SJCRH30 (cell line): ENCODE data around the gene POLR3C. TPM values are rescaled to one million over a fixed set of nuclear protein-coding genes. Genes with fewer than 3 reads are reported as not detected.
"Not testable (repeated sequence)": the region's sequence is repeated elsewhere in the genome, so short reads cannot be mapped to it uniquely, and the experiment has no call there.

Experiments
- DNase-seq, 2 experiments: peaks; one replicate each; pipeline ENCODE4 v3.0.0-alpha.2; 2015 to 2020
- H3K27ac ChIP-seq: fragments of 250-450 bp; sonication (Bioruptor Pico); 2 replicates; pipeline ENCODE4 v1.5.1; 2020; ENCODE audit warnings: mild to moderate bottlenecking, moderate library complexity
- H3K27me3 ChIP-seq: fragments of 250-450 bp; sonication (Bioruptor Pico); 2 replicates; pipeline ENCODE4 v1.5.1; 2020; ENCODE audit warnings: mild to moderate bottlenecking, moderate library complexity
- H3K36me3 ChIP-seq: fragments of 250-450 bp; sonication (Bioruptor Pico); 2 replicates; pipeline ENCODE4 v1.5.1; 2020; ENCODE audit warnings: mild to moderate bottlenecking, moderate library complexity
- H3K4me1 ChIP-seq: fragments of 250-450 bp; sonication (Bioruptor Pico); 2 replicates; pipeline ENCODE4 v1.5.1; 2020; ENCODE audit warnings: mild to moderate bottlenecking, moderate library complexity
- H3K4me3 ChIP-seq: fragments of 250-450 bp; sonication (Bioruptor Pico); 2 replicates; pipeline ENCODE4 v1.5.1; 2020; ENCODE audit warnings: mild to moderate bottlenecking, moderate library complexity
- H3K9me3 ChIP-seq: fragments of 250-450 bp; sonication (Bioruptor Pico); replicated peaks from 2 replicates; pipeline ENCODE4 v1.5.1; 2020; ENCODE audit warnings: mild to moderate bottlenecking, moderate library complexity
- total RNA-seq: library from RNA; depleted of rRNA; stranded (reverse); fragments of >200 nt; shearing (Covaris generic); gene quantifications from 2 replicates; pipeline ENCODE4 v1.2.3, GENCODE V29; 2014; rRNA removed

Gene POLR3C, protein sequence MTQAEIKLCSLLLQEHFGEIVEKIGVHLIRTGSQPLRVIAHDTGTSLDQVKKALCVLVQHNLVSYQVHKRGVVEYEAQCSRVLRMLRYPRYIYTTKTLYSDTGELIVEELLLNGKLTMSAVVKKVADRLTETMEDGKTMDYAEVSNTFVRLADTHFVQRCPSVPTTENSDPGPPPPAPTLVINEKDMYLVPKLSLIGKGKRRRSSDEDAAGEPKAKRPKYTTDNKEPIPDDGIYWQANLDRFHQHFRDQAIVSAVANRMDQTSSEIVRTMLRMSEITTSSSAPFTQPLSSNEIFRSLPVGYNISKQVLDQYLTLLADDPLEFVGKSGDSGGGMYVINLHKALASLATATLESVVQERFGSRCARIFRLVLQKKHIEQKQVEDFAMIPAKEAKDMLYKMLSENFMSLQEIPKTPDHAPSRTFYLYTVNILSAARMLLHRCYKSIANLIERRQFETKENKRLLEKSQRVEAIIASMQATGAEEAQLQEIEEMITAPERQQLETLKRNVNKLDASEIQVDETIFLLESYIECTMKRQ
- total RNA-seq: 27.4 and 28.5 TPM in 2 replicates

DNA sequence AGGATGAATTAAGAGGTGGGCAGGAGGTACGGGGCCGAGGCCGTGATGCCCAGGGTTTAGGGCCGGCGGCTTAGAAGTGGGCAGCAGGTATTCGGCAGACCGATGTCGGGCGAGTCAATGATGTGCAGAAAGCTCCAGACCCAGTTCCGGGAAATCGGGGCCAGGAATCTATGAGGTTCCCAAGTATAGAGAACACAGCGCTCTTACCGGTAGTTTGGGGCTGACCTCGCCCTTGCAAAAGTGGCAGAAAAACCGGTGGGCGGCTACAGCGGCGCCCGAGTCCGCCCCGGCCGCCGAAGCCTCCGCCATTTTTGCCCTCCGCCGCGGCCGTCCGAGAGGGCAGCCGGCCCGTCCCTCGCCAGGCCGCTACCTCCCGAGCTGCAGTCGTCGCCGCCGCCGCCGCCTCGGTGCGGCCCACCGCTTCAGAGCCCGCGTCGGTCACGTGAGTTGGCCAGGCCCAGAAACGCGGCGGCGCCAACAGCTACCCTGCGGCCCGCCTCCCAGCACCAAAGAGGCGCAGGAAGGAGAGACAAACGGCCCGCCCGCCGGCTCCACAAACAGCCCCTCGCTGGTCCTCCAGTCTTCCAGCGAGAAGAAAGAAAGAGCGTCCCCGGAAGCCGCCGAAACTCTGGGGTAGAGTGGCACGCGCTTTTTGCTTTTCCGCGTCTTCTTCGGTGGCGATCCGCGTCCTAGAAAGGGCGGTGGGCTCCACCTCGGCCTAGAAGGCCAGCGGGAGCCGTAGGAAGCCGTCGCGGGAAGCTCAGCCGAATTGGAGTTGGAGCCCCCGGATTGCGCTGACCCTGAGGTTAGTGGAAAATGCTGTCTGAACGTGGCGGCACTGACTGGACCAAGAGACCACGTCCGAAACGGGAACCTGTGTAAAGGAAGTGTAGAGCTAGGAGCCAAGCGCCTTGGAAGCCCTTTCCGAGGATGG is at the start of gene POLR3C, which contains the start of gene RNF115:
Gene POLR3C, plus strand, starts transcription at position 636 of the 934 bp plus-strand sequence. CDS start 1,577 bp downstream, outside the sequence.
Gene RNF115, minus strand, starts transcription at position 531 of the 934 bp plus-strand sequence. Its CDS starts 222 bp downstream, at position 309.
- Histone ChIP-seq H3K36me3 (peaks cover 26% of the 10 kb centered on the region), H3K4me3 (peak within 1 kb of the TSS; percentile 90), H3K27ac (peak within 1 kb of the TSS; percentile 80), H3K27me3 (no peaks in the 10 kb centered on the region), H3K9me3 (no peaks in the 10 kb centered on the region), H3K4me1 (no peaks in the 10 kb centered on the region)
- peak; percentile 92 to 93 for DNase-seq

DNA sequence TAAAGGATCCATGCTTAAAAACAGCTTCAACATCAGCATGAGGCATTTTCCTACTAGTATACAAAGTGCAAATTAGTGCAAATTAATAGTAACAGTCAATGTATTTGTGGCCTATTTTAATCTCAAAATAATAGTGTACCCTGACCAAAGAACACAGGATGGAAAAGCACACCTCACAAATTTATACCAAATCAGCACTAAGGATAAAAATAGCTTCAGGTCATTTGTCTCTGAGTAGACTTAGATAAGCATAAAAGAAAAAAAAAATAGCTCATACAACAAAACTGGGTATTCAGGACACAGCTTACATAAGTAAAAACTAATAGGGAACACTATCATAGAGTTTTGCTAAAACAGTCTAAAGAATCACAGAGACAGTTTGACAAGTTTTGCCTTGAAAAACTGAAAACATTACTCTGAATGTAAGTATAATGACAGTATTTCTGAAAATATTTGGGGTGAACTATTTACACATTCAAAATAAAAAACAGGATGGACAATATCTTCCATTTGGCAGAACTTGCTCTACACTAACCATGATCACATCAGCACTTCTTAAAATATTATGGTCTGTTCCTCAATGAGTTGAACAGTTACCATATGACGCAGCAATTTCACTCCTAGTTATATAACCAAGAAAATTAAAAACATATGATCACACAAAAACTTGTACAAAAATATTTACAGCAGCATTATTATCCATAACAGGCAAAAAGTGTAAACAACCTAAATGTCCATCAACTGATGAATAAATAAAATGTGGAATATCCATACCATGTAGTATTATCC is 46.4 kb upstream of the POLR3C start:
- no peaks in the 10 kb centered on the region for H3K27me3 ChIP-seq
- H3K36me3 ChIP-seq: no peaks in the 10 kb centered on the region
- no peak for DNase-seq
- no peak overlapping the region for H3K27ac ChIP-seq
- H3K4me1 ChIP-seq: no peaks in the 10 kb centered on the region
- no peak overlapping the region for H3K4me3 ChIP-seq
- H3K9me3 ChIP-seq: no peaks in the 10 kb centered on the region

DNA sequence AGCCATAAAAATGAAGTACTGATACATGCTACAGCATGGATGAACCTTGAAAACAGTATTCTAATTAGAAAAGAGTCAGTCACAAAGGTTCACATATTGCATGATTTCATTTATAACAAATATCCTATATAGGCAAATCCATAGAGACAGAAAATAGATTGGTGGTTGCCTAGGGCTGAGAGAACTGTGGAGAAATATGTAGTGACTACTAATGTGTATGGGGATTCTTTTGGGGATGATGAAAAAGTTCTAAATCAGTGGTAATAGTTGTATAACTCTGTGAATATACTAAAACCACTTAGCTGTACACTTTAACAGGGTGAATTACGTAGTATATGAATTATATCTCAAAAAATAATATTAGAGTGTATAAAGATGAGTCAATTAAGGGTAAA is 45.9 kb upstream of the POLR3C start:
- Histone ChIP-seq H3K27me3 (no peaks in the 10 kb centered on the region), H3K9me3 (no peaks in the 10 kb centered on the region), H3K4me3 (no peak overlapping the region), H3K27ac (no peak overlapping the region), H3K4me1 (no peaks in the 10 kb centered on the region), H3K36me3 (no peaks in the 10 kb centered on the region)
- DNase-seq: no peak

DNA sequence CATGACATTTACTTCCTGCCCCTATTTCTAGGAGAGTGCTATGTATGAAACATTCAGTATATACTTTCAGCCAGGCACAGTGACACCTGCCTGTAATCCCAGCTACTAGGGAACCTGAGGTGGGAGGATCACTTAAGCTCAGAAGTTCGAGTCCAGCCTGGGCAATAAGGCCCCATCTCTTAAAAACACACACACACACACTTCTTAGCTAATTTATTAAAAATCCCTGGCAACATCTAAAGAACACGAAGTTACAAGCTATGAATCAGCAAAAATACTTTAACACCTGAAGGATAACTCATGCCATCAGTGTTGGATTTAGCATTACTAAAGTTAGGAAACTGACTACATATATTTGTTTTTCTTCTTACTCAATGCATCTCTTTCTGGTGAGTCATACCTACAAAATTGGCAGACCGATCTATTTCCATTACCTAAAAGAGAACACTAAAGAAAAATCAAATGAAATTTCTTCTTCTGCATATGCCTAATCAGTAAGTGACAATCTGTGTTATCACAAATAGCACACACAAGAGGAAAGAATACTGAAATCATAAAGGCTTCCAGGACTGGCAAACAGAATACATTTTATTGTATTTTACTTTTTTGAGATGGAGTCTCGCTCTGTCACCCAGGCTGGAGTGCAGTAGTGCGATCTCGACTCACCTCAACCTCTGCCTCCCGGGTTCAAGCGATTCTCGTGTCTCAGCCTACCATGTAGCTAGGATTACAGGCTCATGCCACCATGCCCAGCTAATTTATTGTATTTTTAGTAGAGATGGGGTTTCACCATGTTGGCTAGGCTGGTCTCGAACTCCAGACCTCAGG is 41.5 kb upstream of the POLR3C start:
- no peaks in the 10 kb centered on the region for H3K27me3 ChIP-seq
- H3K4me1 ChIP-seq: no peaks in the 10 kb centered on the region
- no peaks in the 10 kb centered on the region for H3K9me3 ChIP-seq
- DNase-seq: no peak
- H3K36me3 ChIP-seq: 0 out of 2 replicates have a peak, but pooled peaks cover 2% of the 10 kb centered on the region
- H3K27ac ChIP-seq: no peak overlapping the region
- no peak overlapping the region for H3K4me3 ChIP-seq

DNA sequence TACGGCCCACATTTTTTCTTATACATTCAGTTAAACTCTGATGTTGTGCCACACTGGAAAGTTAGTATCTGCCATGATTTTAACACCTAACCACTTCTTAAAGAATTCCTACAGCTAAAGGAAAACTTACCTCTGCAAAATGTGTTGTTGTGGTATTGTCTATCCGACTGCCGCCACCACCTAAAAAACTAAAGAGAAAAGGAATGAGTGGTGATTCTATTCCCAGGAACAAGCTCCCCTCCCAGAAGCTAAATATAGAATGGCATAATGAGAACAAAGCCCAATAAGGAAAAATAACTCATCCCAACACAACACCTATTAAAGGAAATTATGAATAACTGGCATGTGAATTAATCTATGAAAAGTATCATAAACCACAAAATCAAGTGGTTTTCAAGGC is 39.6 kb upstream of the POLR3C start:
- no peak overlapping the region for H3K27ac ChIP-seq
- H3K9me3 ChIP-seq: no peaks in the 10 kb centered on the region
- H3K27me3 ChIP-seq: no peaks in the 10 kb centered on the region
- no peaks in the 10 kb centered on the region for H3K4me1 ChIP-seq
- DNase-seq: no peak
- H3K36me3 ChIP-seq: 0 out of 2 replicates have a peak, but pooled peaks cover 2% of the 10 kb centered on the region
- H3K4me3 ChIP-seq: no peak overlapping the region

DNA sequence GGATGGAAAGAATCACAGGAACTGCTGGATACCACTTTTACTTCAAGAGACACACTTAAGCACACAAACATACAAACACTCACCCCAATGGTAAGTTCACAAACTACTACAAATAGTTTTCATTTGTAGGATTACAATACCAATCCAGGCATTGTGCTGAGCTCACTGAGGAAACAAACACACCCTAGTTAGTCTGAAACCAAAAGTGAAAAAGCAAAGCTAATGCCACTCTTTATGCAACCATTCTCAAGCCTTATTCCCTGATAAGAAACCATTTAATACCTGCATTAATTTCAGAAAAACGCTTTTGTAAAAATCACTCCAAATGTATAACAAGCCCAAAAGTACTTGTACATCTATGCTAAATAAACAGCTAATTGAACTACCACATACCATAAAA is 38.5 kb upstream of the POLR3C start:
- no peaks in the 10 kb centered on the region for H3K27me3 ChIP-seq
- no peaks in the 10 kb centered on the region for H3K4me1 ChIP-seq
- H3K4me3 ChIP-seq: no peak overlapping the region
- no peak overlapping the region for H3K27ac ChIP-seq
- H3K36me3 ChIP-seq: 0 out of 2 replicates have a peak, but pooled peaks cover 2% of the 10 kb centered on the region
- no peak for DNase-seq
- H3K9me3 ChIP-seq: no peaks in the 10 kb centered on the region

DNA sequence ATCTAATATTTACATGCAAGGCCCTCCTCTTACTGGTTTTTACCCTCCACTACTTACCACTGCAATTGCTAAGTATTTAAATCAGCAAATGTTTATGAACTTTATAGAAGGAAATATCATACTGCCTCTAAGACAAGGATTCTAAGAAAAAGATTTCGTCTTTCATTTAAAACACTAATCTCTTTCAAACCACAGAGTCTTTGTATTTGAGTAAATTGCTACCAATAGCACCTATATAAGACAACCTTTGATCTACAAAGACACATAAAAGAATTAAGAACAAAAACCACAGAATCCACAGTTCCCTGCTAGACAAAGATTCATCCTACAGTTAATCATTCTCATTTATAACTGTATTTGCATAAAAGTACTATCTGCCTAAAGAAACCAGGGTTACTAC is 37.7 kb upstream of the POLR3C start:
- DNase-seq: no peak
- no peak overlapping the region for H3K27ac ChIP-seq
- H3K4me3 ChIP-seq: no peak overlapping the region
- H3K4me1 ChIP-seq: no peaks in the 10 kb centered on the region
- no peaks in the 10 kb centered on the region for H3K27me3 ChIP-seq
- no peaks in the 10 kb centered on the region for H3K9me3 ChIP-seq
- H3K36me3 ChIP-seq: 0 out of 2 replicates have a peak, but pooled peaks cover 2% of the 10 kb centered on the region

DNA sequence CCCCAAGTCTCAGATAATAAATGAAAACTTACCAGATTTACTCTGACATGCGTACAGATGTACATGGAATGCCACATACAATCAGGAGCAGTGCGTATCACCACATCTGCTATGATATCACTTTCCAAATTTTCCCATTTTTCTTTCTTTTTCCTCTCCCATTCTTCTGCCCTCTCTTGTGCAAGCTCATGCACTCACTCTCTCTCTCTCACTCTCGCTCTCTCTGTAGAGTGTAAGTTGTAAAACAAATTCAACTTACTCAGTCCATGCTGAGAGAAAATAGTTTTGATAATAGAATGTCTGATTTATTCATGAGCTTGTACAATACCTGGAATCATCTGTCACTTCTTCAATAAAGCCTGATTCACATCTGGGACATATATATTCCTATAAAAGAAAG is 35.4 kb upstream of the POLR3C start:
- Histone ChIP-seq H3K9me3 (no peaks in the 10 kb centered on the region), H3K4me3 (no peak overlapping the region), H3K27me3 (no peaks in the 10 kb centered on the region), H3K27ac (no peak overlapping the region), H3K4me1 (no peaks in the 10 kb centered on the region), H3K36me3 (no peaks in the 10 kb centered on the region)
- DNase-seq: no peak

DNA sequence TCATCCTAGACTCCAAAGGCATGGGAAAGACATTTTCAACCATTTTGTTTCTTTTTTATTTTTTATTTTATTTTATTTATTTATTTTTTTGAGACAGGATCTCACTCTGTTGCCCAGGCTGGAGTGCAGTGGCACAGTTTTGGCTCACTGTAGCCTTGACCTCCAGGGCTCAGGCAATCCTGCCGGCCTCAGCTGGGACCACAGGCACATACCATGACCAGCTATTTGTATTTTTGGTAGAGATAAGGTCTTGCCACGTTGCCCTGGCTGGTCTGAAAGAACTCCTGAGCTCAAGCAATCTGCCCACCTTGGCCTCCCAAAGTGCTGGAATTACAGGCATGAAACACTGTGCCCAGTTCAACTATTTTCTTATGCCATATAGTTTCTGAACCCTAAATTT is 32.1 kb upstream of the POLR3C start:
- not testable (repeated sequence) for H3K36me3 ChIP-seq, DNase-seq, H3K27me3 ChIP-seq, H3K4me3 ChIP-seq, H3K27ac ChIP-seq, H3K4me1 ChIP-seq, H3K9me3 ChIP-seq

DNA sequence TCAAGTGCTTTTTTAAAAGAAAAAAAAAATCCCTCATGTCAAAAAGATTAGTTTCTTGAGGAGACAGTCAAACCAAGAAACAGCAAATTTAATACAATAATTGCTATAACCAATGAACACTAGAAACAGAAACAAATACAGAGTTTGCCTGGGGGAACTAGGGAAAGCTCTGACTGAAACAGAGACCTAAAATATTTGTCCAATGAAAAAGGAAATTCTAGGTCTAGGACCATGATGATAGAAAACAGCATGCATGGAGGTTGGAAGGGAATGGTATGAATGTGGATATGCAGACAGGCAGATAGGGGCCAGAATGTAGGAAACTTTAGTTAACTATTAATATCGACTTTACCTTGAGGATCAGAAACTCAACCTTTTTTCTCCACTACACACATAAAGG is 31.5 kb upstream of the POLR3C start:
- H3K27me3 ChIP-seq: no peaks in the 10 kb centered on the region
- DNase-seq: no peak
- H3K27ac ChIP-seq: no peak overlapping the region
- no peak overlapping the region for H3K4me3 ChIP-seq
- H3K36me3 ChIP-seq: no peaks in the 10 kb centered on the region
- H3K9me3 ChIP-seq: peaks cover 5% of the 10 kb centered on the region; the same call in 1 of the 2 replicates
- no peaks in the 10 kb centered on the region for H3K4me1 ChIP-seq

DNA sequence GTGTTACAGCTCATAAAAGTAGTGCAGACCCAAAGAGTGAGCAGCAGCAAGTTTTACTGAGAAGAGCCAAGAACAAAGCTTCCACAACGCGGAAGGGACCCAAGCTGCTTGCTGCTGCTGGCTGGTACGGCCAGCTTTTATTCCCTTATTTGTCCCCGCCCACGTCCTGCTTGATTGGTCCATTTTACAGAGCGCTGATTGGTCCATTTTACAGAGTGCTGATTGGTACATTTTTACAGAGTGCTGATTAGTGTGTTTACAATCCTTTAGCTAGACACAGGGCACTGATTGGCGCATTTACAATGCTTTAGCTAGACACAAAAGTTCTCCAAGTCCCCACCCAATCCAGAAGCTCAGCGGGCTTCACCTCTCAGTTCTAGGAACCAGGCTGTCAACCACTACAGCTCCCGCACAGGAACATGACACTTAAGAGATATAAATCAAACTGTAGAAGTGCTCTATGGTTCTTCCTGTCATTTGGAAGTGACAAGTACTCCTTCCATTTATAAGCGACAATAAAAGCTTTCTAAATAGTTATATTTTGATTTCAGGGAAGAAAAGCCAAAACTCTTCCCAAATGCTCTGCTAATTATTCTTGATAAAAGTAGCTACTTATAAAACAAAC is 28.6 kb upstream of the POLR3C start:
- Histone ChIP-seq H3K27me3 (no peaks in the 10 kb centered on the region), H3K9me3 (peaks cover 5% of the 10 kb centered on the region; the same call in 1 of the 2 replicates), H3K4me3 (no peak overlapping the region), H3K36me3 (no peaks in the 10 kb centered on the region), H3K4me1 (no peaks in the 10 kb centered on the region), H3K27ac (no peak overlapping the region)
- DNase-seq: peak in 1 of 2 experiments; percentile 2

DNA sequence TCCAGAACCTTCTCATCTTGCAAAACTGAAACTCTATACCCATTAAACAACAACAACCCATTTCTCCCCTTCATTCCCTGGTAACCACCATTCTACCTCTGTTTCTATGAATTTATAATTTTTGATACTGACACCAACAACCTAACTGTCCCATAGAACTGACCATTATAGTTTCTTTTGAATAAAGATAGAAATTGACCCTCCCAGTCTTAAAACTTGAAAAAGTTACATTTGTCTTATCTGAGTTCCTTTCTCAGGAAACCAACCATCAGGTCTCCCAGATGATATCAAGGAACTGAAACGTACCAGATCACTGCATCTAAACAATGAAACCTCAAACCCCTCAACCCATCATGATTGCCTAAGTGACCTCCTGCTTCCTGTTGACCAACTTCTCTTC is 27.2 kb upstream of the POLR3C start:
- H3K4me1 ChIP-seq: no peaks in the 10 kb centered on the region
- no peaks in the 10 kb centered on the region for H3K27me3 ChIP-seq
- H3K9me3 ChIP-seq: peaks cover 5% of the 10 kb centered on the region; the same call in 1 of the 2 replicates
- DNase-seq: no peak
- no peak overlapping the region for H3K4me3 ChIP-seq
- H3K27ac ChIP-seq: no peak overlapping the region
- no peaks in the 10 kb centered on the region for H3K36me3 ChIP-seq

DNA sequence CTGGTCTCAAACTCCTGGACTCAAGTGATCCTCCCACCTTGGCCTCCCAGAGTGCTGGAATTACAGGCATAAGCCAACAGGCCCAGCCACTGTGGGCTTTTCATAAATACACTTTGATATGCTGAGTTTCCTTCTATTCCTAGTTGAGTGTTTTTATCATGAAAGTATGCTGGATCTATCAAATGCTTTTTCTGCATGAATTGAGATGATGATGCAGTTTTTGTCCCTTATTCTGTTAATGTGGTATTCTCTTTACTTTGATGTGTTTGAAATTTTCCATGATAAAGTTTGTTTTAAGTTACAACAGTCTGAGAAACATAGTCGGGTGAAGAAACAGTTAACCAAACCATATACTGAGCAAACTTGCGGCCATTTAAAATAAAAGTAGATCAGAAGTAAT is 24.2 kb upstream of the POLR3C start:
- no peak for DNase-seq
- no peak overlapping the region for H3K27ac ChIP-seq
- H3K27me3 ChIP-seq: no peaks in the 10 kb centered on the region
- H3K4me1 ChIP-seq: no peaks in the 10 kb centered on the region
- H3K4me3 ChIP-seq: no peak overlapping the region
- H3K9me3 ChIP-seq: peaks cover 5% of the 10 kb centered on the region; the same call in 1 of the 2 replicates
- H3K36me3 ChIP-seq: no peaks in the 10 kb centered on the region
